ENCODE data around the gene ZNF107. TPM values are rescaled to one million over a fixed set of nuclear protein-coding genes. Genes with fewer than 3 reads are reported as not detected.

The ZNF107 gene
- total and polyA plus RNA-seq, 2 experiments from 2014 or later, result 14.8 to 55.3 TPM

DNA sequence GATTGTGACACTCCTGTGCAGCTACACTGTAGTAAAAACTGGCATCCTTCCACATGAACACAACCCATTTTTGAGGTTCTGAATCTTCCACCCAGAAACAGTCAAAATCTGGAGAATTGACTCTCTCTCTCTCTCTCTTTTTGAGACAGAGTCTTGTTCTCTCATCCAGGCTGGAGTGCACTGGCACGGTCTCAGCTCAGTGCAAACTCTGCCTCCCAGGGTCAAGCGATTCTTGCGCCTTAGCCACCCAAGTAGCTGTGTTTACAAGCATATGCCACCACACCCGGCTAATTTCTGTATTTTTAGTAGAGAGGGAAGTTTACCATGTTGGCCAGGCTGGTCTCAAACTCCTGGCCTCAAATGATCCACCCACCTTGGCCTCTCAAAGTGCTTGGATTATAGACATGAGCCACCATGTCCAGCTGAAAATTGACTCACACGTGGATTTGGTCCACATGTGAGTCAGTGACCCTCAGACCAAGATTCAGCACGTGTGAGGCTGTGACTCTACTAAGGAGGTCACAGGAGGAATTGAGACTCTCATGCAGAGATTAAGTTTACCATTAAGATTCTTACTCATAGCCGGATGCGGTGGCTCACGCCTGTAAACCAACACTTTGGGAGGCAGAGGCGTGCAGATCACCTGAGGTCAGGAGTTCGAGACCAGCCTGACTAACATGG lies 12.1 kb upstream of the ZNF107 start:
- no peak overlapping the region for H3K27ac ChIP-seq (ENCODE audit: low read depth)
- H3K27me3 ChIP-seq (ENCODE audit: insufficient read depth), result no peaks in the 10 kb centered on the region
- no peak overlapping the region for H2AFZ ChIP-seq
- Mint-ChIP-seq H3K27me3 (ENCODE audit: insufficient read depth, low read depth, poor library complexity) (no peaks in the 10 kb centered on the region), H3K36me3 (ENCODE audit: low read depth) (peaks cover 13% of the 10 kb centered on the region; the same call in 2 of the 3 replicates), H3K4me1 (no peaks in the 10 kb centered on the region), H3K9me3 (peaks cover 81% of the 10 kb centered on the region), H3K27ac (no peak overlapping the region), H3K4me3 (no peak overlapping the region)
- H3F3A ChIP-seq (replicated peaks; ENCODE audit: low read depth), result no peaks in the 10 kb centered on the region
- H3K79me2 ChIP-seq (replicated peaks; ENCODE audit: insufficient read depth), result no peaks in the 10 kb centered on the region
- H3K9me2 ChIP-seq (ENCODE audit: insufficient read depth), result no peaks in the 10 kb centered on the region
- H3K36me3 ChIP-seq (ENCODE audit: insufficient read depth), result no peaks in the 10 kb centered on the region
- H3K4me3 ChIP-seq, result no peak overlapping the region
- H4K20me1 ChIP-seq (replicated peaks; ENCODE audit: insufficient read depth), result no peaks in the 10 kb centered on the region
- DNase-seq (ENCODE audit: low spot score) (no peak), ATAC-seq (no peak)
- H3K4me2 ChIP-seq, result no peak overlapping the region
- TF ChIP-seq CREB1 (CRISPR knock-in tag; IDR thresholded peaks at IDR 0.05; ENCODE audit: low read depth) (no peak), STAT1 (IDR thresholded peaks at IDR 0.05; ENCODE audit: unreplicated experiment) (no peak), ZNF331 (CRISPR knock-in tag; IDR thresholded peaks at IDR 0.05; ENCODE audit: low read depth) (no peak), ZNF114 (CRISPR knock-in tag; IDR thresholded peaks at IDR 0.05) (no peak), POLR2AphosphoS5 (IDR thresholded peaks at IDR 0.05; ENCODE audit: low read depth) (no peak), EZH2phosphoT487 (IDR thresholded peaks at IDR 0.05; ENCODE audit: unreplicated experiment) (no peak), EZH2 (IDR thresholded peaks at IDR 0.05; ENCODE audit: low read depth, unreplicated experiment) (no peak), CTCF (conservative IDR thresholded peaks at IDR 0.05; ENCODE audit: low read depth in 2 of 2) (no peak), ZNF462 (CRISPR knock-in tag; IDR thresholded peaks at IDR 0.05) (no peak), ETS1 (IDR thresholded peaks at IDR 0.05) (no peak), JUNB (IDR thresholded peaks at IDR 0.05; ENCODE audit: unreplicated experiment) (no peak), NANOG (IDR thresholded peaks at IDR 0.05; ENCODE audit: borderline replicate concordance) (no peak)
- TF ChIP-seq, protein P1, sequence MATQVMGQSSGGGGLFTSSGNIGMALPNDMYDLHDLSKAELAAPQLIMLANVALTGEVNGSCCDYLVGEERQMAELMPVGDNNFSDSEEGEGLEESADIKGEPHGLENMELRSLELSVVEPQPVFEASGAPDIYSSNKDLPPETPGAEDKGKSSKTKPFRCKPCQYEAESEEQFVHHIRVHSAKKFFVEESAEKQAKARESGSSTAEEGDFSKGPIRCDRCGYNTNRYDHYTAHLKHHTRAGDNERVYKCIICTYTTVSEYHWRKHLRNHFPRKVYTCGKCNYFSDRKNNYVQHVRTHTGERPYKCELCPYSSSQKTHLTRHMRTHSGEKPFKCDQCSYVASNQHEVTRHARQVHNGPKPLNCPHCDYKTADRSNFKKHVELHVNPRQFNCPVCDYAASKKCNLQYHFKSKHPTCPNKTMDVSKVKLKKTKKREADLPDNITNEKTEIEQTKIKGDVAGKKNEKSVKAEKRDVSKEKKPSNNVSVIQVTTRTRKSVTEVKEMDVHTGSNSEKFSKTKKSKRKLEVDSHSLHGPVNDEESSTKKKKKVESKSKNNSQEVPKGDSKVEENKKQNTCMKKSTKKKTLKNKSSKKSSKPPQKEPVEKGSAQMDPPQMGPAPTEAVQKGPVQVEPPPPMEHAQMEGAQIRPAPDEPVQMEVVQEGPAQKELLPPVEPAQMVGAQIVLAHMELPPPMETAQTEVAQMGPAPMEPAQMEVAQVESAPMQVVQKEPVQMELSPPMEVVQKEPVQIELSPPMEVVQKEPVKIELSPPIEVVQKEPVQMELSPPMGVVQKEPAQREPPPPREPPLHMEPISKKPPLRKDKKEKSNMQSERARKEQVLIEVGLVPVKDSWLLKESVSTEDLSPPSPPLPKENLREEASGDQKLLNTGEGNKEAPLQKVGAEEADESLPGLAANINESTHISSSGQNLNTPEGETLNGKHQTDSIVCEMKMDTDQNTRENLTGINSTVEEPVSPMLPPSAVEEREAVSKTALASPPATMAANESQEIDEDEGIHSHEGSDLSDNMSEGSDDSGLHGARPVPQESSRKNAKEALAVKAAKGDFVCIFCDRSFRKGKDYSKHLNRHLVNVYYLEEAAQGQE (IDR thresholded peaks at IDR 0.05; ENCODE audit: unreplicated experiment), result no peak
- no peaks in the 10 kb centered on the region for H3K4me1 ChIP-seq (ENCODE audit: insufficient read depth)
